Esophagus muscularis mucosa (tissue), 4 donors: ENCODE data around the gene PTPRK. TPM values are rescaled to one million over a fixed set of nuclear protein-coding genes. Genes with fewer than 3 reads are reported as not detected.

Experiments
- DNase-seq: peaks from one replicate; pipeline ENCODE4 v3.0.0-alpha.2; 2017; ENCODE audit errors: extremely low spot score
- H3K27ac ChIP-seq, 4 donors: fragments of 200-600 bp; sonication (generic); replicated peaks in 1 of 4; 1 replicate in 3 of 4; 2 replicates in 1 of 4; pipeline ENCODE4 v1.5.1; 2016 to 2019; ENCODE audit warnings: mild to moderate bottlenecking in 1 of 4
- H3K27me3 ChIP-seq, 4 donors: fragments of 200-600 bp; sonication (generic); one replicate each; pipeline versions ENCODE4 v1.5.1 to v1.6.0; 2016 to 2019
- H3K36me3 ChIP-seq, 4 donors: fragments of 200-600 bp; sonication (generic); one replicate each; pipeline ENCODE4 v1.5.1; 2016 to 2019
- H3K4me1 ChIP-seq, 4 donors: fragments of 200-600 bp; sonication (generic); one replicate each; pipeline ENCODE4 v1.5.1; 2016 to 2019
- H3K4me3 ChIP-seq, 4 donors: fragments of 200-600 bp; sonication (generic); 1 replicate in 2 of 4; 2 replicates in 2 of 4; pipeline ENCODE4 v1.5.1; 2016 to 2019; ENCODE audit warnings: mild to moderate bottlenecking in 4 of 4, moderate library complexity in 1 of 4
- H3K9me3 ChIP-seq, 4 donors: fragments of 200-600 bp; sonication (generic); 1 replicate in 3 of 4; 2 replicates in 1 of 4; pipeline ENCODE4 v1.5.1; 2016 to 2019
- CTCF ChIP-seq, 3 experiments: fragments of 200-600 bp in 2 of 3; fragments of 450-650 bp in 1 of 3; sonication (generic) in 2 of 3; IDR thresholded peaks; one replicate each; pipeline ENCODE4 v1.5.1; 2017 to 2019; ENCODE audit warnings: antibody characterized with exemption in 3 of 3, mild to moderate bottlenecking in 2 of 3, moderate library complexity in 1 of 3
- EP300 ChIP-seq: sonication (generic); formaldehyde crosslinking; IDR thresholded peaks from one replicate; pipeline ENCODE4 v1.6.1; 2017; ENCODE audit warnings: antibody characterized with exemption
- POLR2A ChIP-seq: fragments of 450-650 bp; IDR thresholded peaks from one replicate; pipeline ENCODE4 v1.6.1; 2017; ENCODE audit warnings: antibody characterized with exemption, moderate library complexity, mild to moderate bottlenecking, low read depth
- POLR2AphosphoS5 ChIP-seq, 2 donors: sonication (generic); formaldehyde crosslinking; IDR thresholded peaks; one replicate each; pipeline ENCODE4 v1.6.1; 2017; ENCODE audit warnings: antibody characterized with exemption in 2 of 2
- WGBS: methylation state at CpG from one replicate; pipeline ENCODE4 v1.1.5; 2018; 5-methylcytosine and 5-hydroxymethylcytosine counted together
- intact Hi-C: fragments of 100-400 bp; cut with DNase I; formaldehyde crosslinking; loops from one replicate; pipeline ENCODE4 v1.15.1; 2023
- total RNA-seq, 4 donors: library from RNA; depleted of rRNA; stranded (reverse); fragments of >200 nt; gene quantifications; one replicate each; pipeline versions ENCODE4 v1.1.0 to v1.2.1, GENCODE V29; 2016

Gene PTPRK
- total RNA-seq, 4 donors from 2014 or later: 36.8 to 53.1 (median 43.8) TPM

GRCh38 chr6:128432394-128432793 is 88.0 kb downstream of the PTPRK start:
- H3K36me3 ChIP-seq: no peaks in the 10 kb centered on the region
- no peak for DNase-seq
- TF ChIP-seq CTCF (IDR thresholded peaks at IDR 0.05): no peak
- no peak for TF ChIP-seq POLR2A
- TF ChIP-seq POLR2AphosphoS5 (IDR thresholded peaks at IDR 0.05): no peak
- no peak for TF ChIP-seq EP300
- no peaks in the 10 kb centered on the region for H3K9me3 ChIP-seq
- no peak overlapping the region for H3K27ac ChIP-seq
- H3K4me1 ChIP-seq: peaks cover 0 to 18% (median 13%) of the 10 kb centered on the region in 4 donors
- no peaks in the 10 kb centered on the region for H3K27me3 ChIP-seq
- intact Hi-C loops: no loop called here
- no peak overlapping the region for H3K4me3 ChIP-seq

GRCh38 chr6:128427139-128427538 is 93.3 kb downstream of the PTPRK start:
- H3K4me1 ChIP-seq: peaks cover 10 to 21% (median 16%) of the 10 kb centered on the region in 4 donors
- H3K27ac ChIP-seq: no peak overlapping the region
- H3K4me3 ChIP-seq: no peak overlapping the region
- no peak for DNase-seq
- intact Hi-C loops: no loop called here
- H3K36me3 ChIP-seq: no peaks in the 10 kb centered on the region
- 100% methylated on average over 1 of the region's 1 CpG for WGBS
- H3K27me3 ChIP-seq: no peaks in the 10 kb centered on the region
- H3K9me3 ChIP-seq: no peaks in the 10 kb centered on the region
- TF ChIP-seq POLR2A: no peak
- no peak for TF ChIP-seq EP300
- TF ChIP-seq CTCF (IDR thresholded peaks at IDR 0.05): no peak
- no peak for TF ChIP-seq POLR2AphosphoS5 (IDR thresholded peaks at IDR 0.05)

- DNase-seq: no peak
- no peak for TF ChIP-seq POLR2A
- no peak for TF ChIP-seq POLR2AphosphoS5 (IDR thresholded peaks at IDR 0.05)
- TF ChIP-seq EP300: no peak
- TF ChIP-seq CTCF (IDR thresholded peaks at IDR 0.05): no peak
- no peaks in the 10 kb centered on the region for H3K36me3 ChIP-seq
- H3K9me3 ChIP-seq: no peaks in the 10 kb centered on the region
- H3K4me1 ChIP-seq: peaks cover 11 to 20% (median 17%) of the 10 kb centered on the region in 4 donors
- H3K27me3 ChIP-seq: no peaks in the 10 kb centered on the region
- intact Hi-C loops: no loop called here
- 89% methylated on average over 2 of the region's 2 CpGs for WGBS
- H3K27ac ChIP-seq: no peak overlapping the region
- H3K4me3 ChIP-seq: no peak overlapping the region
These were observed 94.5 kb downstream of the PTPRK start for GRCh38 chr6:128425856-128426255.

- peaks cover 0 to 3% (median 0%) of the 10 kb centered on the region in 4 donors for H3K9me3 ChIP-seq
- no peak for TF ChIP-seq POLR2A
- TF ChIP-seq CTCF (IDR thresholded peaks at IDR 0.05): no peak
- TF ChIP-seq POLR2AphosphoS5 (IDR thresholded peaks at IDR 0.05): no peak
- no peak for TF ChIP-seq EP300
- H3K27me3 ChIP-seq: no peaks in the 10 kb centered on the region
- no peaks in the 10 kb centered on the region for H3K36me3 ChIP-seq
- intact Hi-C loops: no loop called here
- no peak overlapping the region for H3K4me3 ChIP-seq
- 70% methylated on average over 1 of the region's 1 CpG for WGBS
- no peak for DNase-seq
- peaks cover 14 to 27% (median 19%) of the 10 kb centered on the region in 4 donors for H3K4me1 ChIP-seq
- no peak overlapping the region for H3K27ac ChIP-seq
These were observed 97.5 kb downstream of the PTPRK start for GRCh38 chr6:128422871-128423270.

- no peaks in the 10 kb centered on the region for H3K36me3 ChIP-seq
- H3K27ac ChIP-seq: no peak overlapping the region
- H3K4me1 ChIP-seq: peaks cover 14 to 31% (median 24%) of the 10 kb centered on the region in 4 donors
- no peak for DNase-seq
- no peak overlapping the region for H3K4me3 ChIP-seq
- H3K27me3 ChIP-seq: no peaks in the 10 kb centered on the region
- TF ChIP-seq CTCF (IDR thresholded peaks at IDR 0.05) (no peak), EP300 (no peak), POLR2AphosphoS5 (IDR thresholded peaks at IDR 0.05) (no peak)
- intact Hi-C loops: no loop called here
- H3K9me3 ChIP-seq: peaks cover 0 to 3% (median 0%) of the 10 kb centered on the region in 4 donors
These were observed 98.2 kb downstream of the PTPRK start for GRCh38 chr6:128422200-128422599.
